ENCODE data around the gene CYREN. TPM values are rescaled to one million over a fixed set of nuclear protein-coding genes. Genes with fewer than 3 reads are reported as not detected.

CYREN gene
- total and polyA plus RNA-seq, 9 of the 15 experiments (the other 6 are each of a cell fraction or from before 2014, with no cell fraction given), result 13.9 to 108 (median 88.8) TPM

DNA sequence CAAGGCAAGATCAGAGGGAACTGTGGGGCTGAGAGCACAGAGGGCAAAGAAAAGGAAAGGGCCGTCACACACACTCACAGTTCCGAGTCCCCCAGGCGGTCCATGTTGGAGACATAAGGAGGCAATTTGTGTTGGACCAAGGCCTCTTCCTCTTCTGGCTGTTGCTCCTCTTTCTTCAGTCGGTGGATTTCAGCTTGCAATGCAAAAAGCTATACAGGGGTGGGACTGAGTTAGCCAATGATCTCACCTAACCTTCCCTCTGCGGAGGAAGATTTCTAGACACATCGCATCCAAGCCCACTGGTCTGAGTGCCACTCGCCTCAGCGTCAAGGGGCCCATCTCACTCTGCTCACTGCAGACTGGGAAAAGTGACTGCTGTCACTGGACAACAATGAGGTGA lies 35.3 kb upstream of the CYREN start (continued):
- TF ChIP-seq, protein P1, sequence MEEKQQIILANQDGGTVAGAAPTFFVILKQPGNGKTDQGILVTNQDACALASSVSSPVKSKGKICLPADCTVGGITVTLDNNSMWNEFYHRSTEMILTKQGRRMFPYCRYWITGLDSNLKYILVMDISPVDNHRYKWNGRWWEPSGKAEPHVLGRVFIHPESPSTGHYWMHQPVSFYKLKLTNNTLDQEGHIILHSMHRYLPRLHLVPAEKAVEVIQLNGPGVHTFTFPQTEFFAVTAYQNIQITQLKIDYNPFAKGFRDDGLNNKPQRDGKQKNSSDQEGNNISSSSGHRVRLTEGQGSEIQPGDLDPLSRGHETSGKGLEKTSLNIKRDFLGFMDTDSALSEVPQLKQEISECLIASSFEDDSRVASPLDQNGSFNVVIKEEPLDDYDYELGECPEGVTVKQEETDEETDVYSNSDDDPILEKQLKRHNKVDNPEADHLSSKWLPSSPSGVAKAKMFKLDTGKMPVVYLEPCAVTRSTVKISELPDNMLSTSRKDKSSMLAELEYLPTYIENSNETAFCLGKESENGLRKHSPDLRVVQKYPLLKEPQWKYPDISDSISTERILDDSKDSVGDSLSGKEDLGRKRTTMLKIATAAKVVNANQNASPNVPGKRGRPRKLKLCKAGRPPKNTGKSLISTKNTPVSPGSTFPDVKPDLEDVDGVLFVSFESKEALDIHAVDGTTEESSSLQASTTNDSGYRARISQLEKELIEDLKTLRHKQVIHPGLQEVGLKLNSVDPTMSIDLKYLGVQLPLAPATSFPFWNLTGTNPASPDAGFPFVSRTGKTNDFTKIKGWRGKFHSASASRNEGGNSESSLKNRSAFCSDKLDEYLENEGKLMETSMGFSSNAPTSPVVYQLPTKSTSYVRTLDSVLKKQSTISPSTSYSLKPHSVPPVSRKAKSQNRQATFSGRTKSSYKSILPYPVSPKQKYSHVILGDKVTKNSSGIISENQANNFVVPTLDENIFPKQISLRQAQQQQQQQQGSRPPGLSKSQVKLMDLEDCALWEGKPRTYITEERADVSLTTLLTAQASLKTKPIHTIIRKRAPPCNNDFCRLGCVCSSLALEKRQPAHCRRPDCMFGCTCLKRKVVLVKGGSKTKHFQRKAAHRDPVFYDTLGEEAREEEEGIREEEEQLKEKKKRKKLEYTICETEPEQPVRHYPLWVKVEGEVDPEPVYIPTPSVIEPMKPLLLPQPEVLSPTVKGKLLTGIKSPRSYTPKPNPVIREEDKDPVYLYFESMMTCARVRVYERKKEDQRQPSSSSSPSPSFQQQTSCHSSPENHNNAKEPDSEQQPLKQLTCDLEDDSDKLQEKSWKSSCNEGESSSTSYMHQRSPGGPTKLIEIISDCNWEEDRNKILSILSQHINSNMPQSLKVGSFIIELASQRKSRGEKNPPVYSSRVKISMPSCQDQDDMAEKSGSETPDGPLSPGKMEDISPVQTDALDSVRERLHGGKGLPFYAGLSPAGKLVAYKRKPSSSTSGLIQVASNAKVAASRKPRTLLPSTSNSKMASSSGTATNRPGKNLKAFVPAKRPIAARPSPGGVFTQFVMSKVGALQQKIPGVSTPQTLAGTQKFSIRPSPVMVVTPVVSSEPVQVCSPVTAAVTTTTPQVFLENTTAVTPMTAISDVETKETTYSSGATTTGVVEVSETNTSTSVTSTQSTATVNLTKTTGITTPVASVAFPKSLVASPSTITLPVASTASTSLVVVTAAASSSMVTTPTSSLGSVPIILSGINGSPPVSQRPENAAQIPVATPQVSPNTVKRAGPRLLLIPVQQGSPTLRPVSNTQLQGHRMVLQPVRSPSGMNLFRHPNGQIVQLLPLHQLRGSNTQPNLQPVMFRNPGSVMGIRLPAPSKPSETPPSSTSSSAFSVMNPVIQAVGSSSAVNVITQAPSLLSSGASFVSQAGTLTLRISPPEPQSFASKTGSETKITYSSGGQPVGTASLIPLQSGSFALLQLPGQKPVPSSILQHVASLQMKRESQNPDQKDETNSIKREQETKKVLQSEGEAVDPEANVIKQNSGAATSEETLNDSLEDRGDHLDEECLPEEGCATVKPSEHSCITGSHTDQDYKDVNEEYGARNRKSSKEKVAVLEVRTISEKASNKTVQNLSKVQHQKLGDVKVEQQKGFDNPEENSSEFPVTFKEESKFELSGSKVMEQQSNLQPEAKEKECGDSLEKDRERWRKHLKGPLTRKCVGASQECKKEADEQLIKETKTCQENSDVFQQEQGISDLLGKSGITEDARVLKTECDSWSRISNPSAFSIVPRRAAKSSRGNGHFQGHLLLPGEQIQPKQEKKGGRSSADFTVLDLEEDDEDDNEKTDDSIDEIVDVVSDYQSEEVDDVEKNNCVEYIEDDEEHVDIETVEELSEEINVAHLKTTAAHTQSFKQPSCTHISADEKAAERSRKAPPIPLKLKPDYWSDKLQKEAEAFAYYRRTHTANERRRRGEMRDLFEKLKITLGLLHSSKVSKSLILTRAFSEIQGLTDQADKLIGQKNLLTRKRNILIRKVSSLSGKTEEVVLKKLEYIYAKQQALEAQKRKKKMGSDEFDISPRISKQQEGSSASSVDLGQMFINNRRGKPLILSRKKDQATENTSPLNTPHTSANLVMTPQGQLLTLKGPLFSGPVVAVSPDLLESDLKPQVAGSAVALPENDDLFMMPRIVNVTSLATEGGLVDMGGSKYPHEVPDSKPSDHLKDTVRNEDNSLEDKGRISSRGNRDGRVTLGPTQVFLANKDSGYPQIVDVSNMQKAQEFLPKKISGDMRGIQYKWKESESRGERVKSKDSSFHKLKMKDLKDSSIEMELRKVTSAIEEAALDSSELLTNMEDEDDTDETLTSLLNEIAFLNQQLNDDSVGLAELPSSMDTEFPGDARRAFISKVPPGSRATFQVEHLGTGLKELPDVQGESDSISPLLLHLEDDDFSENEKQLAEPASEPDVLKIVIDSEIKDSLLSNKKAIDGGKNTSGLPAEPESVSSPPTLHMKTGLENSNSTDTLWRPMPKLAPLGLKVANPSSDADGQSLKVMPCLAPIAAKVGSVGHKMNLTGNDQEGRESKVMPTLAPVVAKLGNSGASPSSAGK (IDR thresholded peaks at IDR 0.05), result no peak
- TF ChIP-seq PHF21A (IDR thresholded peaks at IDR 0.05; ENCODE audit: borderline replicate concordance, low read depth), result no peak
- TF ChIP-seq ARID2 (IDR thresholded peaks at IDR 0.05), result no peak
- TF ChIP-seq CREM (IDR thresholded peaks at IDR 0.05; ENCODE audit: low read depth), result no peak
- TF ChIP-seq, protein P2, sequence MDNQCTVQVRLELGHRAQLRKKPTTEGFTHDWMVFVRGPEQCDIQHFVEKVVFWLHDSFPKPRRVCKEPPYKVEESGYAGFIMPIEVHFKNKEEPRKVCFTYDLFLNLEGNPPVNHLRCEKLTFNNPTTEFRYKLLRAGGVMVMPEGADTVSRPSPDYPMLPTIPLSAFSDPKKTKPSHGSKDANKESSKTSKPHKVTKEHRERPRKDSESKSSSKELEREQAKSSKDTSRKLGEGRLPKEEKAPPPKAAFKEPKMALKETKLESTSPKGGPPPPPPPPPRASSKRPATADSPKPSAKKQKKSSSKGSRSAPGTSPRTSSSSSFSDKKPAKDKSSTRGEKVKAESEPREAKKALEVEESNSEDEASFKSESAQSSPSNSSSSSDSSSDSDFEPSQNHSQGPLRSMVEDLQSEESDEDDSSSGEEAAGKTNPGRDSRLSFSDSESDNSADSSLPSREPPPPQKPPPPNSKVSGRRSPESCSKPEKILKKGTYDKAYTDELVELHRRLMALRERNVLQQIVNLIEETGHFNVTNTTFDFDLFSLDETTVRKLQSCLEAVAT (IDR thresholded peaks at IDR 0.05), result no peak
